Neural cell (in vitro differentiated cells): ENCODE results near the gene MEGF11.

Source experiments
- CTCF ChIP-seq: fragments of 450-650 bp; IDR thresholded peaks from 2 replicates; pipeline ENCODE4 v1.5.1; 2014; ENCODE audit warnings: antibody characterized with exemption, mild to moderate bottlenecking, moderate library complexity; ENCODE audit not compliant: poor library complexity, severe bottlenecking
- MXI1 ChIP-seq: fragments of 450-650 bp; conservative IDR thresholded peaks from 2 replicates; pipeline ENCODE4 v1.6.1; 2014; ENCODE audit warnings: antibody characterized with exemption, mild to moderate bottlenecking; ENCODE audit not compliant: poor library complexity, severe bottlenecking
- SMC3 ChIP-seq: fragments of 450-650 bp; conservative IDR thresholded peaks from 2 replicates; pipeline ENCODE4 v1.6.1; 2014; ENCODE audit warnings: antibody characterized with exemption, mild to moderate bottlenecking, moderate library complexity; ENCODE audit not compliant: poor library complexity

GRCh38 chr15:66018488-66018797, 235.1 kb downstream of the MEGF11 start:
- no peak for TF ChIP-seq CTCF
- no peak for TF ChIP-seq MXI1
- no peak for TF ChIP-seq SMC3
